Amygdala (tissue), 56 donors: Measurements from ENCODE around the gene ARID1B.

Source experiments
- DNase-seq, 56 donors: peaks; one replicate each; lab custom pipeline; 2025; lab: John Stamatoyannopoulos, UW

Gene ARID1B

GRCh38 chr6:156820089-156820798 is 43.1 kb downstream of the ARID1B start:
- no peak for DNase-seq

- no peak for DNase-seq
Measured at GRCh38 chr6:156821707-156822106, 44.5 kb downstream of the ARID1B start.

GRCh38 chr6:156822747-156823206 is 45.6 kb downstream of the ARID1B start:
- DNase-seq = peak in 1 of 56 donors; percentile 18

- DNase-seq = no peak
Measured at GRCh38 chr6:156824142-156824541, 47.0 kb downstream of the ARID1B start.

GRCh38 chr6:156825475-156825874 is 48.3 kb downstream of the ARID1B start:
- no peak for DNase-seq

GRCh38 chr6:156826290-156826955 is 49.2 kb downstream of the ARID1B start:
- no peak for DNase-seq

- no peak for DNase-seq
Measured at GRCh38 chr6:156827382-156827781, 50.2 kb downstream of the ARID1B start.

- DNase-seq = no peak
Measured at GRCh38 chr6:156828280-156828703, 51.1 kb downstream of the ARID1B start.

GRCh38 chr6:156830126-156830525 is 52.9 kb downstream of the ARID1B start:
- DNase-seq = no peak

- DNase-seq = peak in 7 of 56 donors; percentile 5 to 71 (median 19)
Measured at GRCh38 chr6:156832231-156832647, 55.1 kb downstream of the ARID1B start.

GRCh38 chr6:156832669-156833068 is 55.5 kb downstream of the ARID1B start:
- no peak for DNase-seq

GRCh38 chr6:156833755-156834154 is 56.6 kb downstream of the ARID1B start:
- no peak for DNase-seq

GRCh38 chr6:156839129-156839528 is 62.0 kb downstream of the ARID1B start:
- DNase-seq = no peak

GRCh38 chr6:156839591-156840001 is 62.4 kb downstream of the ARID1B start:
- DNase-seq = no peak

GRCh38 chr6:156840136-156840535 is 63.0 kb downstream of the ARID1B start:
- no peak for DNase-seq

GRCh38 chr6:156840606-156841005 is 63.4 kb downstream of the ARID1B start:
- no peak for DNase-seq

- DNase-seq = no peak
Measured at GRCh38 chr6:156841508-156841907, 64.3 kb downstream of the ARID1B start.

GRCh38 chr6:156842598-156843250 is 65.5 kb downstream of the ARID1B start:
- no peak for DNase-seq

- DNase-seq = no peak
Measured at GRCh38 chr6:156844089-156844488, 66.9 kb downstream of the ARID1B start.

GRCh38 chr6:156845454-156846155 is 68.4 kb downstream of the ARID1B start:
- no peak for DNase-seq
